Measurements from ENCODE around the gene MOCS3. TPM values are rescaled to one million over a fixed set of nuclear protein-coding genes. Genes with fewer than 3 reads are reported as not detected.

MOCS3 gene
- total RNA-seq, 2 donors from 2014 or later: 2.9 to 3.0 TPM

GRCh38 chr20:51003753-51004152 lies 45.1 kb downstream of the MOCS3 start:
- TF ChIP-seq POLR2A (IDR thresholded peaks at IDR 0.05) (no peak), CTCF (IDR thresholded peaks at IDR 0.05) (no peak)
- Histone ChIP-seq H3K4me3 (no peak overlapping the region), H3K27ac (no peak overlapping the region), H3K4me1 (no peaks in the 10 kb centered on the region), H3K36me3 (replicated peaks in 1 of 2; ENCODE audit: insufficient read depth in 1 of 2, low read depth in 2 of 2) (no peaks in the 10 kb centered on the region), H3K9me3 (no peaks in the 10 kb centered on the region), H3K27me3 (no peaks in the 10 kb centered on the region)
- DNase-seq (no peak), ATAC-seq (no peak)
- intact Hi-C loops (cut with DNase I): no loop called here
- 59 to 60% methylated on average over 13 to 21 of the region's 21 CpGs for WGBS, 2 donors

GRCh38 chr20:51004305-51004727 lies 45.7 kb downstream of the MOCS3 start:
- intact Hi-C loops (cut with DNase I): no loop called here
- no peak for DNase-seq
- Histone ChIP-seq H3K4me1 (no peaks in the 10 kb centered on the region), H3K27ac (no peak overlapping the region), H3K27me3 (no peaks in the 10 kb centered on the region), H3K4me3 (no peak overlapping the region), H3K9me3 (no peaks in the 10 kb centered on the region), H3K36me3 (replicated peaks in 1 of 2; ENCODE audit: insufficient read depth in 1 of 2, low read depth in 2 of 2) (no peaks in the 10 kb centered on the region)
- ATAC-seq: no peak
- TF ChIP-seq CTCF (IDR thresholded peaks at IDR 0.05): no peak
- no peak for TF ChIP-seq POLR2A (IDR thresholded peaks at IDR 0.05)
- 85 to 86% methylated on average over 29 to 33 of the region's 44 CpGs for WGBS, 2 donors

- H3K4me1 ChIP-seq: no peaks in the 10 kb centered on the region
- TF ChIP-seq CTCF (IDR thresholded peaks at IDR 0.05) (no peak), POLR2A (IDR thresholded peaks at IDR 0.05) (no peak)
- H3K9me3 ChIP-seq: no peaks in the 10 kb centered on the region
- 72 to 77% methylated on average over 9 of the region's 9 CpGs for WGBS, 2 donors
- ATAC-seq: no peak
- H3K27me3 ChIP-seq: no peaks in the 10 kb centered on the region
- intact Hi-C loops (cut with DNase I): no loop called here
- no peak overlapping the region for H3K27ac ChIP-seq
- H3K36me3 ChIP-seq (replicated peaks in 1 of 2; ENCODE audit: insufficient read depth in 1 of 2, low read depth in 2 of 2): no peaks in the 10 kb centered on the region
- no peak for DNase-seq
- H3K4me3 ChIP-seq: no peak overlapping the region
These were observed 46.2 kb downstream of the MOCS3 start for GRCh38 chr20:51004781-51005180.

GRCh38 chr20:51005214-51005613 lies 46.6 kb downstream of the MOCS3 start:
- no peak for DNase-seq
- no peaks in the 10 kb centered on the region for H3K27me3 ChIP-seq
- intact Hi-C loops (cut with DNase I): no loop called here
- TF ChIP-seq POLR2A (IDR thresholded peaks at IDR 0.05) (no peak), CTCF (IDR thresholded peaks at IDR 0.05) (no peak)
- no peak overlapping the region for H3K4me3 ChIP-seq
- no peaks in the 10 kb centered on the region for H3K9me3 ChIP-seq
- ATAC-seq: no peak
- no peak overlapping the region for H3K27ac ChIP-seq
- no peaks in the 10 kb centered on the region for H3K4me1 ChIP-seq
- 79 to 80% methylated on average over 7 of the region's 7 CpGs for WGBS, 2 donors
- H3K36me3 ChIP-seq (replicated peaks in 1 of 2; ENCODE audit: insufficient read depth in 1 of 2, low read depth in 2 of 2): no peaks in the 10 kb centered on the region

GRCh38 chr20:51008718-51009117 lies 50.1 kb downstream of the MOCS3 start:
- no peak for ATAC-seq

More at GRCh38 chr20:51008718-51009117, 50.1 kb downstream of the MOCS3 start:
- intact Hi-C loops (cut with DNase I): no loop called here
- TF ChIP-seq POLR2A (IDR thresholded peaks at IDR 0.05) (no peak), CTCF (IDR thresholded peaks at IDR 0.05) (no peak)
- H3K4me3 ChIP-seq: no peak overlapping the region
- H3K36me3 ChIP-seq (replicated peaks in 1 of 2; ENCODE audit: insufficient read depth in 1 of 2, low read depth in 2 of 2): no peaks in the 10 kb centered on the region
- H3K27me3 ChIP-seq: no peaks in the 10 kb centered on the region
- no peak overlapping the region for H3K27ac ChIP-seq
- H3K4me1 ChIP-seq: no peaks in the 10 kb centered on the region
- no peaks in the 10 kb centered on the region for H3K9me3 ChIP-seq
- WGBS, 2 donors: 34 to 36% methylated on average over 5 of the region's 5 CpGs
- DNase-seq: no peak
